ENCODE results near the gene DTWD2. TPM values are rescaled to one million over a fixed set of nuclear protein-coding genes. Genes with fewer than 3 reads are reported as not detected.
A peak's percentile ranks its signal among the peaks of the same experiment; 100 is the strongest.

The DTWD2 gene
- total RNA-seq, 1 donor = 11.6 TPM

DNA sequence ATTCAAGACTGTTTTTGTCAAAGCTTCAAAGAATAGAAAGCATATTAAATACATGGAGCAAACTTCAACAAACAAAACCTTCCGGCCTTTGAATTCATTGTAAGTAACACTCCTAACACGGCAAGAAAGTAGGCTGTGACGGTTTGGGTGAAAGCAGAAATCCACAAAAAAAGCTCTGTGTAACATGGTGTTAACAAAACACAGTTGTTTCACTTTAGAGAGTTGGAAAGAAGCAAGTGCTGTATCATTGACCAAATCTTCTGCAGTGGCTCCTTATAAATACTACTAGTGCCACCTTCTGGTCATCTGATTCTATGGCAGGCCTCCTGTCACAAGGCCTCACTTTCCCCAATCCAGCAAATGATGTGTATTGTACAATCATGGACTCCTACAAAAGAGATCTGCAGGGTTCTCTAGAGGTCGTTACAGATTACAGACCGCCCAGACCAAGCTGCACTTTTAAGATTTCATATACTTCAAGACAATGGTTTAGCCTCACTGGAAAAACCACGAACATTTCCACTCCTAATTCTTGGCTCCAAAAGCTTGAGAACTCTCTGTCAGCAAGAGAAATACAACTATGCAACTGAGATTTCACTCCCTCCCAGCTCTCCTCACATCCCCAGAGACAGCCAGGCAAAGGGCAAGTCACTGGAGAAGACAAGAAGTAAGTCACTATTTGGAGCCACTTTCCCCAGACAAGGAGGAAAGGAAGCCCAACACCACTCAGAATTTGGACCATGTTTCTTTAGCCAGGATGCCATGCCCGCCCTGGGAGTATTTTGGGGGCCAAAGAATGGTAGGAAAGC lies 196.2 kb downstream of the DTWD2 start:
- Histone ChIP-seq H3K36me3 (ENCODE audit: insufficient read depth, low read length) (no peaks in the 10 kb centered on the region), H2AFZ (ENCODE audit: low read length) (peak overlapping the region; percentile 88), H3K4me1 (ENCODE audit: insufficient read depth, low read length) (no peaks in the 10 kb centered on the region), H3K4me3 (ENCODE audit: insufficient read depth, low read length) (peak overlapping the region; percentile 62), H3K27me3 (ENCODE audit: insufficient read depth, low read length) (no peaks in the 10 kb centered on the region), H3K4me2 (ENCODE audit: insufficient read depth, low read length) (peak overlapping the region; percentile 83), H3K9me3 (ENCODE audit: low read depth, low read length) (no peaks in the 10 kb centered on the region), H4K20me1 (ENCODE audit: insufficient read depth, low read length) (no peaks in the 10 kb centered on the region), H3K79me2 (ENCODE audit: insufficient read depth, low read length) (no peaks in the 10 kb centered on the region), H3K27ac (ENCODE audit: low read depth, low read length) (no peak overlapping the region)
- TF ChIP-seq, protein P1, sequence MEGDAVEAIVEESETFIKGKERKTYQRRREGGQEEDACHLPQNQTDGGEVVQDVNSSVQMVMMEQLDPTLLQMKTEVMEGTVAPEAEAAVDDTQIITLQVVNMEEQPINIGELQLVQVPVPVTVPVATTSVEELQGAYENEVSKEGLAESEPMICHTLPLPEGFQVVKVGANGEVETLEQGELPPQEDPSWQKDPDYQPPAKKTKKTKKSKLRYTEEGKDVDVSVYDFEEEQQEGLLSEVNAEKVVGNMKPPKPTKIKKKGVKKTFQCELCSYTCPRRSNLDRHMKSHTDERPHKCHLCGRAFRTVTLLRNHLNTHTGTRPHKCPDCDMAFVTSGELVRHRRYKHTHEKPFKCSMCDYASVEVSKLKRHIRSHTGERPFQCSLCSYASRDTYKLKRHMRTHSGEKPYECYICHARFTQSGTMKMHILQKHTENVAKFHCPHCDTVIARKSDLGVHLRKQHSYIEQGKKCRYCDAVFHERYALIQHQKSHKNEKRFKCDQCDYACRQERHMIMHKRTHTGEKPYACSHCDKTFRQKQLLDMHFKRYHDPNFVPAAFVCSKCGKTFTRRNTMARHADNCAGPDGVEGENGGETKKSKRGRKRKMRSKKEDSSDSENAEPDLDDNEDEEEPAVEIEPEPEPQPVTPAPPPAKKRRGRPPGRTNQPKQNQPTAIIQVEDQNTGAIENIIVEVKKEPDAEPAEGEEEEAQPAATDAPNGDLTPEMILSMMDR (IDR thresholded peaks at IDR 0.05; ENCODE audit: extremely low read depth, low read depth, low read length) = peak; percentile 83
- DNase-seq (ENCODE audit: insufficient read length, low spot score, missing footprints) = peak; percentile 74

DNA sequence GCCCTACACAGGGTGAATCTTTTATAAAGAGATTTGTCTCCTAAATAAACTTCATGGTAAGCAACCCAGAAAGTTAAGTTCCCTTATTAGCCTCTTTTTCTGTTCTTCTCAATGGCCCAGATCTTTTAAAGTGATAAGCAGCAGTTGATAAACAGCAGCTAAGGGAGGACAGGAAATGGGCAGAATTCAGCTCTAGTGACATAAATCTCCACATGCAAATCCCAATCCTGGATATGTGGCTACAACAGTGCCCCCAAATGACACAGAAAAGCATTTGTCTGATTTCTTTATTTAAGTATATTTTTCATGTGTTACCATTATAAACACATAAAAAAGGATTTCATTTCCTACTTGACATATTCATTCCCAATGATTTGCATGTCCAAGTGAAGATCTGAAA lies 199.0 kb downstream of the DTWD2 start:
- Histone ChIP-seq H4K20me1 (ENCODE audit: insufficient read depth, low read length) (no peaks in the 10 kb centered on the region), H3K4me1 (ENCODE audit: insufficient read depth, low read length) (no peaks in the 10 kb centered on the region), H3K36me3 (ENCODE audit: insufficient read depth, low read length) (no peaks in the 10 kb centered on the region), H3K4me2 (ENCODE audit: insufficient read depth, low read length) (no peak overlapping the region), H2AFZ (ENCODE audit: low read length) (no peak overlapping the region), H3K9me3 (ENCODE audit: low read depth, low read length) (no peaks in the 10 kb centered on the region), H3K27ac (ENCODE audit: low read depth, low read length) (no peak overlapping the region), H3K79me2 (ENCODE audit: insufficient read depth, low read length) (no peaks in the 10 kb centered on the region), H3K4me3 (ENCODE audit: insufficient read depth, low read length) (no peak overlapping the region), H3K27me3 (ENCODE audit: insufficient read depth, low read length) (no peaks in the 10 kb centered on the region)
- DNase-seq (ENCODE audit: insufficient read length, low spot score, missing footprints) = no peak
- TF ChIP-seq, protein P1 (IDR thresholded peaks at IDR 0.05; ENCODE audit: extremely low read depth, low read depth, low read length) = no peak

DNA sequence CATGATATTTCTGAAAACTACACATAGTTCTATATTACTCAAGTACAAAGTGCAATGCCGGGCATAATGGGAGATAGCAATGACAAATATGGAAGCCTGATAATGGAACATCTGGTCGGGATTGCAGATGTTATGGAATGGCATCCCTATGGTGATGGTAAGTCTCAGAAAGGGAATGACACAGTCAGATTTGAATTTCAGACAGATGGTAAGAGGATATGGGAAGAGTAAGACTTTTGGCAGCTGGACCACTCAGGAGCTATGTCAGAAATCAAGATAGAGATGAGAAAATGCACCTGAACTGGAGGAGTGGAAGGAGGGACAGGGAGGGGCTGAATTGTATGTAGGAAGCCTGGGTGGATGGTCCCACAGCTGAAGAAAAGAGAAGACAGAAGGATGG lies 200.0 kb downstream of the DTWD2 start:
- Histone ChIP-seq H3K79me2 (ENCODE audit: insufficient read depth, low read length) (no peaks in the 10 kb centered on the region), H4K20me1 (ENCODE audit: insufficient read depth, low read length) (no peaks in the 10 kb centered on the region), H3K27ac (ENCODE audit: low read depth, low read length) (no peak overlapping the region), H3K9me3 (ENCODE audit: low read depth, low read length) (no peaks in the 10 kb centered on the region), H3K36me3 (ENCODE audit: insufficient read depth, low read length) (no peaks in the 10 kb centered on the region), H3K4me3 (ENCODE audit: insufficient read depth, low read length) (no peak overlapping the region), H2AFZ (ENCODE audit: low read length) (no peak overlapping the region), H3K27me3 (ENCODE audit: insufficient read depth, low read length) (no peaks in the 10 kb centered on the region), H3K4me2 (ENCODE audit: insufficient read depth, low read length) (no peak overlapping the region), H3K4me1 (ENCODE audit: insufficient read depth, low read length) (no peaks in the 10 kb centered on the region)
- no peak for DNase-seq (ENCODE audit: insufficient read length, low spot score, missing footprints)
- TF ChIP-seq, protein P1 (IDR thresholded peaks at IDR 0.05; ENCODE audit: extremely low read depth, low read depth, low read length) = no peak

Small RNAs within 50 kb of the gene (small RNA-seq; reads per million reads assigned to genes)
- gene RNU6-373P = not detected

Other genes starting within 250 kb of the DTWD2 start
- gene DMXL1, start 82.5 kb upstream of the DTWD2 start, total RNA-seq = 80.4 and 86.1 TPM in 2 replicates

Data from osteoblast (primary cell).